HUES64 (cell line): ENCODE measurements around the gene TRIM31. TPM values are rescaled to one million over a fixed set of nuclear protein-coding genes. Genes with fewer than 3 reads are reported as not detected.

Experiments used
- H3K27ac ChIP-seq: 2 replicates; pipeline ENCODE4 v1.7.0; 2013; ENCODE audit warnings: low read depth, low read length, inconsistent platforms
- H3K27me3 ChIP-seq: 2 replicates; pipeline ENCODE4 v1.6.1; 2013; ENCODE audit warnings: mild to moderate bottlenecking, low read length; ENCODE audit not compliant: insufficient read depth
- H3K36me3 ChIP-seq: 2 replicates; pipeline ENCODE4 v1.6.1; 2013; ENCODE audit warnings: mild to moderate bottlenecking, low read length; ENCODE audit not compliant: insufficient read depth
- H3K4me1 ChIP-seq: 2 replicates; pipeline ENCODE4 v1.6.1; 2013; ENCODE audit warnings: mild to moderate bottlenecking, low read length, moderate library complexity; ENCODE audit not compliant: insufficient read depth
- H3K4me3 ChIP-seq: 2 replicates; pipeline ENCODE4 v1.5.1; 2013; ENCODE audit warnings: mild to moderate bottlenecking, low read length, moderate library complexity
- H3K9ac ChIP-seq: 2 replicates; pipeline ENCODE4 v1.6.1; 2013; ENCODE audit warnings: mild to moderate bottlenecking, low read depth, low read length
- H3K9me3 ChIP-seq: 2 replicates; pipeline ENCODE4 v1.6.1; 2013; ENCODE audit warnings: low read depth, low read length; ENCODE audit not compliant: insufficient read depth
- WGBS: fragments of 150-250, 120-280 bp; methylation state at CpG from one replicate; pipeline ENCODE4 v1.1.7; 2013; ENCODE audit warnings: missing lambda C conversion rate; 5-methylcytosine and 5-hydroxymethylcytosine counted together
- polyA plus RNA-seq, 2 experiments: library from polyadenylated mRNA; stranded (reverse); fragments of 50-300 nt; gene quantifications; one replicate each; pipeline ENCODE4 v1.2.3, GENCODE V29; 2013

Gene TRIM31, protein sequence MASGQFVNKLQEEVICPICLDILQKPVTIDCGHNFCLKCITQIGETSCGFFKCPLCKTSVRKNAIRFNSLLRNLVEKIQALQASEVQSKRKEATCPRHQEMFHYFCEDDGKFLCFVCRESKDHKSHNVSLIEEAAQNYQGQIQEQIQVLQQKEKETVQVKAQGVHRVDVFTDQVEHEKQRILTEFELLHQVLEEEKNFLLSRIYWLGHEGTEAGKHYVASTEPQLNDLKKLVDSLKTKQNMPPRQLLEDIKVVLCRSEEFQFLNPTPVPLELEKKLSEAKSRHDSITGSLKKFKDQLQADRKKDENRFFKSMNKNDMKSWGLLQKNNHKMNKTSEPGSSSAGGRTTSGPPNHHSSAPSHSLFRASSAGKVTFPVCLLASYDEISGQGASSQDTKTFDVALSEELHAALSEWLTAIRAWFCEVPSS
- polyA plus RNA-seq (2013, experiment 1 of 2) = not detected
- polyA plus RNA-seq (2013, experiment 2 of 2) = not detected

DNA sequence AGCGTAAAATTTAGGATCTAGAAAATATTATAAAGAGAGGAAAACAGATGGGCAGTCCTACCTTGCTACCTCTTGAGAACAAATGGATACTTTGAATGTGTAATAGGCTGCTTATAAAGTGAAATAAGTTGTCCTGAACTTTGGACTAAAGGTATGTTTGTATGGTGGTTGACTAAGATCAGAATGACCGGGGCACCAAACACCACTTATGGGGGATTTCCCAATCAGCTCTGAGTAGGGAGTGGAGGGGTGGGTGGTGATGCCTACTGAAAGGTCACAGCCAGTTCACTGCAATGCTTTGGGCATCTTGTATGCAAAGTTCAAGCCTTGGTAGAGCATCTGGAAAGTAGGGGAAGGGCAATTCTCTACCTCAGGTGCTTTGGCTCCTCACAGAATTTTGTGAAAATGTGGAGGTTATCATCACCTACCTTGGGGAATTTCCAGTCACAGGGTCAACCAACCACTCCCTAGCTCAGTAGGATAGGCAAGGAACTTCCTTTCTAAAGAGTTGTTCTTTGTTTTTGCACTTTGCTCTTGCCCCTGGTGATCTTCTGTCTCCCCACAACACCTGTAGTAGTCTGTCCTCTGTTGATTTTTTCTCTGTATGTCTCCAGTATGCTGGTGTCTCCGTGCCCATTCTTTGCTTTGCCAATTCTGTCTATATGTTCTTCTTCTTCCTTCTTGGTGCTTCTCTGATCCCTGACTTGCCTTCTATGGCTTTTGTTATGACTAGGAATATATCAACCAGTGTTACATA, at the start of gene TRIM31:
TSS of gene TRIM31 (minus strand) at position 88 of the 757 bp plus-strand sequence. CDS start 285 bp downstream, outside the sequence.
- Histone ChIP-seq H3K4me1 (no peaks in the 10 kb centered on the region), H3K27me3 (peaks cover 59% of the 10 kb centered on the region), H3K9me3 (no peaks in the 10 kb centered on the region), H3K36me3 (no peaks in the 10 kb centered on the region), H3K4me3 (no peak within 1 kb of the TSS), H3K27ac (no peak within 1 kb of the TSS), H3K9ac (no peak within 1 kb of the TSS)
- WGBS = 87% methylated on average over 3 of the region's 3 CpGs

DNA sequence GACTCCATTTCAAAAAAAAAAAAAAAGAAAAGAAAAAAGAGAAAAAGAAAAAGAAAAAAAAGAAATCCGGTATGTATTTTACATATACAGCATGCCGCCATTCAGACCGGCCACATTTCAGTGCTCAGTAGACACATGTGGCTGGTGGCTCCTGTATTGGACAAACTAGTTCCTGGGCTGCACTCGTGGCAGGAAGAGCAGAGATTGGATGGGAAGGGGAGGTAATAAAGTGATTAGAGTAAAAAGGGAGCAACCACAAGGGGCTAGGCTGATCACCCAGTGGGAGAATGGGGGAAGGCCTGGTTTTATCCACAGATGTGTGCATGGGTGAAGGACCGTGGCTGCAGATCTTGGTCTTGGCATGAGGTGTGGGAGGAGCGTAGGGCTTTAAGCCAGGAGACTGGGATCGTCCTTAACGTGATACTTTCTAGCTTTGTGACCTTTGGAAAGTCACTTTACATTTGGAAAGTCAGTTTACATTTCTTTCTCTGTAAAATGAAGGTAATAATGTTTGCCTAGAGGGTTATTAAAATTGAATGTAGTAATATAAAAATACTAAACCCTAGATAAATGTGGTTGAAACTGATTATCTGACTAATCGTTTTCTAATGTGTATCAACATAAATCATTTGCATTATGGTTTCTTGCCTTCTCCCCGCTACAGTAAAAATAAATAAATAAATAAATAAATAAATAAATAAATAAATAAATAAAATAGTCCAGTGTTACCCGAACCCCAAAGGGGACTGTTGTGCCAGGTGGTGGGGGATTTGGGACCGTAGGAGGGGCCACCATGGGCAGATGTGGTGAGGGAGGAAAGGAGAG, 49.6 kb upstream of the TRIM31 start:
- Histone ChIP-seq H3K4me3 (no peak overlapping the region), H3K4me1 (no peaks in the 10 kb centered on the region), H3K9ac (no peak overlapping the region), H3K27ac (no peak overlapping the region), H3K9me3 (no peaks in the 10 kb centered on the region), H3K36me3 (no peaks in the 10 kb centered on the region), H3K27me3 (peaks cover 20% of the 10 kb centered on the region)
- WGBS = 91% methylated on average over 10 of the region's 12 CpGs

DNA sequence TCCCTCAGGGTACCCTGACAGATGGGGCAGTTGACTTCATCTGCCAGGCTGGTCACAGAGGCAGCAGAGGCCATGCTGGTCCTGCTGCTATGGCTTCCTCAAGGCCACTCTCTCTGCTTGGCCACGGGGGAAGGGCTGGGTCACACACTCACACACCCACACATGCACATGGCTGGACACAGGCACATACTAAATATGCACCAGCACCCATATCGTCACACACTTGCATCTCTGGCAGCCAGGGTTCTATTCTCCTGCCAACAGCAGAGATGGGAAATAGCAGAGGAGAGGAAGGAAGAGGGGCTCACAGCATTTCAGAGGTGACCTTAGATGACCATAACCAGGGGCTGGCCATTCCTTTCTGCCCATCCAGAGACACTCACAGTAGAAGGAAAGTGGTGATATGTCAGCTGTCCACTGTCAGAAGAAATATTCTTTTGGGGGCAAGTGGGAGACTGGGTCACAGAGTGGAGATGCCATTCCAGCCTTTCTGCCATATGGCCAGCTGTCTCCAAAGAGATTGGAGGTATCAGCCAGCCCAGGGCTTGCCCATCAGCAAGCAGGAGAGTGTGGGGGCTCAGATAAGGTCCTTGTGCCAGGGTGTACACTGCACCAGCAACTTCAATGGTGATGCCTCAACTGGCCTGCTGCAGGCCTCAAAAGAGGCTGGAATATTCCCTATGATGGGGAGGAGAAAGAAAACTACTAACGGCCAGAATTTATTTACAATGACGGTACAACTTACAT, 48.1 kb upstream of the TRIM31 start, which contains the start of gene TRIM10:
TSS of gene TRIM10 (minus strand) at position 427 of the 747 bp plus-strand sequence. CDS start at position 74, 353 bp downstream.
- Histone ChIP-seq H3K27ac (no peak within 1 kb of the TSS), H3K36me3 (no peaks in the 10 kb centered on the region), H3K4me1 (no peaks in the 10 kb centered on the region), H3K27me3 (peaks cover 13% of the 10 kb centered on the region), H3K4me3 (no peak within 1 kb of the TSS), H3K9me3 (no peaks in the 10 kb centered on the region), H3K9ac (no peak within 1 kb of the TSS)
- WGBS = 71% methylated on average over 3 of the region's 4 CpGs

DNA sequence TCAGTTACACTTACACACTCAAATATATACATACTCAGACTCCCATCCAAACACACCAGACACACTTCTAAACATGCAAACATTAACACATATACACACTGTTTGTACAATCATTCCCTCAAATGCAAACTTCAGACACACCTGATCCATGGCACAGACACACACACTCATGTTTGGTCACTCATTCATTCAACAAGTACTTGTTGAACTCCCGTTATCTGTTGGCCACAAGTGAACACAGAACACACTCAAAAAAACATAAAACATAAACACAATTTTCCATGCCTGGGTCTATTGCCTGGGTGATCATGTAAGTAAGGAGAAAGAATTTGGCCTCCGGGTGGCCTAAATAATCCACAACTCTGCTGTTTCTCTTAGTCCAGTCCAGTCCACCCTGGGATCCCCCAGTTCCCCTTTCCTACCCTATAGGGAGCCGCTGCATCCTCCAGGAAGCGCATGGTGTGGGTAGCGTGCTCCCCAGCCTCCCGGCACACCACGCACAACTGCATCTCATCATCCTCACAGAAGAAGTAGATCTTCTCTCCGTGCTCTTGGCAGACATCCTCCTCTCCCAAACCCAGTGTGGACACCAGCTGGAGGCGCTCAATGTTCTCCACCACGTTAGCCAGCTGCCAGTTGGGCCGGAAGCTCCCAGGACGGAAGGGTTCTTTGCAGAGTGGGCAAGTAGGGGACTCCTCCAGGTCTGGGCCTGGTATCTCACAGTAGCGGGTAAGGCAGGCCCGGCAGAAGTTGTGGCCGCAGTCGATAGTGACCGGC, 47.3 kb upstream of the TRIM31 start:
- no peak overlapping the region for H3K4me3 ChIP-seq
- H3K36me3 ChIP-seq = no peaks in the 10 kb centered on the region
- 91% methylated on average over 17 of the region's 17 CpGs for WGBS
- H3K4me1 ChIP-seq = no peaks in the 10 kb centered on the region
- peaks cover 13% of the 10 kb centered on the region for H3K27me3 ChIP-seq
- H3K27ac ChIP-seq = no peak overlapping the region
- H3K9ac ChIP-seq = no peak overlapping the region
- no peaks in the 10 kb centered on the region for H3K9me3 ChIP-seq

DNA sequence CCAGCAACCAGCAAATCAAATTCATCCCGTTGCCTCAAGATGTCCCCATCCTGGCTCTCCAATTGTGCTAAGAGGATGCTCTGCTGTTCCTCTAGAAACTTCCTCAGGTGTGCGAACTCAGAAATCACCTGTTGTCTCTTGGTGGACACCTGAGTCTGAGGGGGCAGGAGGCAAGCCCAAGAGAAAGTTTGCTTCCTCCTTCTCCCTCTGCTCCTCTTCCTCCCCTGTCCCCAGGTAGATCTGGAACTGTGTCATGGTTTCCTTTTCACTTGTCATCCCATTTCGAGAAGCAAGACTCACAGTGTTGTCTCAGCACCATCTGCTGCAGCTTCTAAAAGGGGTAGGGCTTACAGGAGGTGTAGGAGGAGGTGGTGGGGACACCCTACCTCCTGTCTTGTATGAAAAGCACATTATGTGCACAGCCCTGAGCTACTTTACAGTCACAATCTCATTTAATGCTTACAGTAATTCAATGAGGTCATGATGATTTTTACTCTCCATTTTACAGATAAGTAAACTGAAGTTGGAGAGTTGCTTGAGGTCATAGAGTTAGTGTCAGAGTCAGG, 45.7 kb upstream of the TRIM31 start:
- Histone ChIP-seq H3K9me3 (no peaks in the 10 kb centered on the region), H3K27me3 (peaks cover 17% of the 10 kb centered on the region), H3K4me1 (no peaks in the 10 kb centered on the region), H3K36me3 (no peaks in the 10 kb centered on the region), H3K27ac (no peak overlapping the region), H3K9ac (no peak overlapping the region), H3K4me3 (no peak overlapping the region)
- WGBS = 86% methylated on average over 3 of the region's 3 CpGs

DNA sequence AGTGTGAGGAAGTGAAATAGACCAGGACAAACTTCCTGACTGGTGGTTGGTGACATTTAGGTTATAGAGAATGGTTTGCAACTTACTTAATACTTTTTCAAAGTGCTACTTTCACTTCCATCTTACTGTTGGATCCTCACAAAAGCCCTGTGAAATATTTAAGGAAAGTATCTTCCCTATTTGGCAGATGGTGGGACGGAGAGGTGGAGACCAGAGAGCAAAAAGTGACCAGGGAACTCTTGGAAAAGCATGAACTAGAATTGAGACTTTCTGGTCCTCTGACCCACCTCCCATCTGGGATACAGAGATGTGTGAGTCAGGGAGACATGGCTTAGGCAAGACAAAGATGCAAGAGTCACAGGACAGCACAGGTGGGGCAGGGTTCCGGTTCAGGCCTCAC, 45.1 kb upstream of the TRIM31 start:
- WGBS = 92% methylated on average over 2 of the region's 2 CpGs
- H3K9ac ChIP-seq = no peak overlapping the region
- H3K4me1 ChIP-seq = no peaks in the 10 kb centered on the region
- peaks cover 18% of the 10 kb centered on the region for H3K27me3 ChIP-seq
- no peaks in the 10 kb centered on the region for H3K36me3 ChIP-seq
- no peaks in the 10 kb centered on the region for H3K9me3 ChIP-seq
- no peak overlapping the region for H3K4me3 ChIP-seq
- H3K27ac ChIP-seq = no peak overlapping the region

DNA sequence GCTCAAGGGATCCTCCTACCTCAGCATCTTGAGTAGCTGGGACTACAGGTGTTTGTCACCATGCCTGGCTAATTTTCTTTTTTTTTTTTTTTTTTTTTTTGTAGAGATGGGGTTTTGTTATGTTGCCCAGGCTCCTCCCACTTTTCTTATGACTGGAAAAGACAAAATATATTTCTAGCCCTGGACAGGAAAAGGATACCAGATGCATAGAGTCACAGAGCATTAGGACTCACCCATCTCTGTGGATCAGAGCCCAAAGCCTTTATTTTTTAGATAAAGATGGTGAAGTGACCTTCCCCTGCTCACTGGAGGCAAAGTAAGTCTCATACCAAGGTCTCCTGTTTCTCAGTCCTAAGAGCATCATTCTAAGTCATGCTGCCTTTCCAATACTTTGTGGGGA, 44.7 kb upstream of the TRIM31 start:
- Histone ChIP-seq H3K27me3 (peaks cover 18% of the 10 kb centered on the region), H3K36me3 (no peaks in the 10 kb centered on the region), H3K4me1 (no peaks in the 10 kb centered on the region), H3K27ac (no peak overlapping the region), H3K9me3 (no peaks in the 10 kb centered on the region), H3K4me3 (no peak overlapping the region), H3K9ac (no peak overlapping the region)

DNA sequence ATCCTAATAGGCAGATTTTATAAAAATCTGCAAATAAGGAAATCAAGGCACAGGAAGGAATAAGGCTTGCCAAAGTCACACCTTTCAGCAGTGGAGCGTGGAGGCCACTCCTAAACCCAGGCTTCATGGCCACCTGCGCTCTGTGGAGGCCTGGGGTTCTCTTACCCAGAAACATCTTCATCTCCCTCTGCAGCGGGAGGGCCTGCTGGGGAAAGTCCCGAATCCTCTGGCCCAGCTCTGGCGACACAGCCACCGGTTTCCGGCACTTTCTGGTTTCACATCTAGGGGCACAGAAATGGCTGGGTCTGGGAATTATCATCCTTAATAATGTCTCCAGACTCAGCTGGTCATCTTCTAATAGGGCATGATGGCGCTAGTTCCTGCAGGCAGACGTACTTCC, 43.9 kb upstream of the TRIM31 start:
- Histone ChIP-seq H3K27ac (no peak overlapping the region), H3K4me3 (no peak overlapping the region), H3K9ac (no peak overlapping the region), H3K9me3 (no peaks in the 10 kb centered on the region), H3K36me3 (no peaks in the 10 kb centered on the region), H3K27me3 (peaks cover 18% of the 10 kb centered on the region), H3K4me1 (no peaks in the 10 kb centered on the region)
- 91% methylated on average over 9 of the region's 9 CpGs for WGBS

DNA sequence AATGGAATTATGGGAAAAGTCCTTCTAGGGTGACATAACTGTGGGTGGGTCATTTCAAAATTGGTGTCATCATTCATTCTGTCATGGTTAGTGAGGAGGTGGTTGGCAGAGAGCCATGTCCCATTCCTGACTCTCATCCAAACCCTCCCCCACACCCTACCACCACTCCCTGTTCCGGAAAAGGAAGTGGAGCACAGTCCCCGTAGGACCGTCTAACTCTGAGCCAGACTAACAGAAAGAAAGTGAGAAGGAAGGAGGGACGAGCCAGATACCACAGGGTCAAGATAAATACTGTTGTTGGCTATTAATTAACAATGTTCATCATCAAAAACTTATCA, 43.3 kb upstream of the TRIM31 start:
- Histone ChIP-seq H3K27ac (no peak overlapping the region), H3K36me3 (no peaks in the 10 kb centered on the region), H3K4me3 (no peak overlapping the region), H3K9ac (no peak overlapping the region), H3K27me3 (peaks cover 18% of the 10 kb centered on the region), H3K9me3 (no peaks in the 10 kb centered on the region), H3K4me1 (no peaks in the 10 kb centered on the region)
- WGBS = 86% methylated on average over 3 of the region's 4 CpGs
